ENCODE data around the gene PDGFRB. TPM values are rescaled to one million over a fixed set of nuclear protein-coding genes. Genes with fewer than 3 reads are reported as not detected.

Gene PDGFRB
- total and polyA plus RNA-seq, 2 of the 4 experiments (the other 2 are of a cell fraction), result 108 to 124 TPM

DNA sequence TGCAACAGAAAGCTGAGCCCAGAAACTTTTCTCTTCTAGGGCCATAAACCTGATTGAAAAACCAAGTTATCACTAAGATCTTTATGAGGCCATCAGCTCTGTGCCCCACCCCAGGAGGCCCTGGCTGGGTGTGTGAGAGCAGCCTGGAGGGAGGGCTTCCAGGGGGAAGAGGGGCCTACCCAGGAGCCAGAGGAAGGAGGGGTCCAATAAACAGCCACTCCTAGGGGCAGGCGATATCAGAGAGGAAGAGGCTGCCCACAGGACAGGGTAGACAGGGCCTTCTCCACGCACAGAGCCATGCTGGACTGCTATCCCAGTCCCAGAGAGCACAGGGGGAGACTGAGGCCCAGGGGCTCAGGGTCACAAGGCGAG is 6.5 kb upstream of the PDGFRB start:
- H3K27me3 ChIP-seq (ENCODE audit: control insufficient read depth, insufficient read depth, low read length), result no peaks in the 10 kb centered on the region
- H2BK20ac ChIP-seq (ENCODE audit: low read depth, low read length), result no peak overlapping the region
- H3K4me3 ChIP-seq (ENCODE audit: insufficient read depth, low read depth, low read length), result no peak overlapping the region
- no TSS peak for BruUV-seq (replicated peaks)
- WGBS, 2 experiments (ENCODE audit: extremely low coverage in 2 of 2, insufficient read length in 1 of 2), result 100% methylated on average over 1 of the region's 3 CpGs; no CpG with 5 or more reads in 1 of the 2 experiments
- no peak overlapping the region; the same call in 2 of the 3 replicates for H2BK15ac ChIP-seq (ENCODE audit: low read depth, low read length)
- no peaks in the 10 kb centered on the region for H4K20me1 ChIP-seq (ENCODE audit: insufficient read depth, low read length)
- H2AK5ac ChIP-seq (ENCODE audit: low read depth, low read length), result peak overlapping the region; percentile 71
- no peak overlapping the region for H3K56ac ChIP-seq (ENCODE audit: extremely low read depth, insufficient read depth, low read length)
- H2AFZ ChIP-seq (replicated peaks; ENCODE audit: low read length, poor library complexity), result peak overlapping the region; percentile 79
- TF ChIP-seq NFE2L2 (IDR thresholded peaks at IDR 0.05; ENCODE audit: low read depth, low read length), result no peak
- TF ChIP-seq RCOR1 (IDR thresholded peaks at IDR 0.05; ENCODE audit: insufficient replicate concordance, low read length), result no peak
- TF ChIP-seq CEBPB (IDR thresholded peaks at IDR 0.05; ENCODE audit: low read depth, low read length), result no peak
- no peak for TF ChIP-seq MAZ (IDR thresholded peaks at IDR 0.05; ENCODE audit: borderline replicate concordance, low read depth, low read length)
- TF ChIP-seq ELK1 (IDR thresholded peaks at IDR 0.05; ENCODE audit: borderline replicate concordance, low read depth, low read length), result no peak
- no peak for TF ChIP-seq SMC3 (IDR thresholded peaks at IDR 0.05; ENCODE audit: low read depth, low read length)
- TF ChIP-seq MXI1 (IDR thresholded peaks at IDR 0.05; ENCODE audit: borderline replicate concordance, low read depth, low read length), result no peak
- TF ChIP-seq, protein P1, sequence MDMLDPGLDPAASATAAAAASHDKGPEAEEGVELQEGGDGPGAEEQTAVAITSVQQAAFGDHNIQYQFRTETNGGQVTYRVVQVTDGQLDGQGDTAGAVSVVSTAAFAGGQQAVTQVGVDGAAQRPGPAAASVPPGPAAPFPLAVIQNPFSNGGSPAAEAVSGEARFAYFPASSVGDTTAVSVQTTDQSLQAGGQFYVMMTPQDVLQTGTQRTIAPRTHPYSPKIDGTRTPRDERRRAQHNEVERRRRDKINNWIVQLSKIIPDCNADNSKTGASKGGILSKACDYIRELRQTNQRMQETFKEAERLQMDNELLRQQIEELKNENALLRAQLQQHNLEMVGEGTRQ (IDR thresholded peaks at IDR 0.05; ENCODE audit: low read depth, low read length), result no peak
- no peak for TF ChIP-seq POLR2A (IDR thresholded peaks at IDR 0.05; ENCODE audit: low read depth, low read length)
- no peak for TF ChIP-seq CTCF (conservative IDR thresholded peaks at IDR 0.05; ENCODE audit: low read depth, low read length)
- no peak for ATAC-seq (ENCODE audit: low read depth)
- no peak for DNase-seq
- H2AK9ac ChIP-seq (replicated peaks; ENCODE audit: low read depth, low read length, poor library complexity), result peak overlapping the region; percentile 60
- H3K4ac ChIP-seq (ENCODE audit: low read depth, low read length), result no peak overlapping the region
- CTCF ChIA-PET, result interaction anchor here (0.5 to 1.2 kb wide), 3 partner anchors 17 to 249 kb away, joined by 3 to 4 read pairs (median 3); no protein-coding TSS in a partner anchor
- no peak overlapping the region for H3K4me2 ChIP-seq (ENCODE audit: low read depth, low read length)
- H3K9me1 ChIP-seq (ENCODE audit: insufficient read depth, low read length), result peaks cover 30% of the 10 kb centered on the region
- H3K14ac ChIP-seq (replicated peaks; ENCODE audit: low read depth, low read length), result no peak overlapping the region
- dilution Hi-C loops (cut with HindIII; ENCODE audit: low sequenced_read_pairs, unreplicated experiment), result no loop called here
- 0 out of 2 replicates have a peak overlapping the region, but pooled peaks have one; percentile 77 for H4K91ac ChIP-seq (ENCODE audit: insufficient read depth, low read depth, low read length)
- in situ Hi-C loops (cut with MboI; ENCODE audit: low sequenced_read_pairs), result no loop called here
- peak overlapping the region in 1 of 2 experiments; percentile 50; a peak in 1 of 4 replicates for H4K8ac ChIP-seq (ENCODE audit: low read depth in 2 of 2, low read length in 2 of 2)
- H3K79me1 ChIP-seq (ENCODE audit: low read depth in 1 of 2, low read length in 2 of 2), result peaks cover 0 to 31% of the 10 kb centered on the region in 2 experiments; a peak in 2 of 4 replicates
- H3K27ac ChIP-seq (ENCODE audit: insufficient read depth, low read length), result no peak overlapping the region
- no peak overlapping the region for H4K5ac ChIP-seq (ENCODE audit: low read depth, low read length)
- H3K4me1 ChIP-seq (ENCODE audit: control insufficient read depth, insufficient read depth, low read length), result peaks cover 26% of the 10 kb centered on the region
- peak overlapping the region; percentile 85; the same call in 1 of the 2 replicates for H2BK120ac ChIP-seq (ENCODE audit: low read depth, low read length)
- intact Hi-C loops (cut with micrococcal nuclease), result no loop called here
- H3K36me3 ChIP-seq (ENCODE audit: control insufficient read depth, insufficient read depth, low read length), result no peaks in the 10 kb centered on the region
- no peak overlapping the region for H3K23ac ChIP-seq (ENCODE audit: low read depth, low read length)
- POLR2A ChIA-PET (ENCODE audit: unreplicated experiment), result no interaction called here
- no peak overlapping the region for H2BK5ac ChIP-seq (ENCODE audit: low read depth, low read length, poor library complexity, severe bottlenecking)
- no peak overlapping the region for H3K9ac ChIP-seq (ENCODE audit: low read depth, low read length)
- H3K18ac ChIP-seq (ENCODE audit: low read depth, low read length), result no peak overlapping the region
- no peaks in the 10 kb centered on the region for H3K9me3 ChIP-seq (ENCODE audit: control insufficient read depth, insufficient read depth, low read length)
